Heart right ventricle (tissue), 16 donors: ENCODE results near the gene DGCR2. TPM values are rescaled to one million over a fixed set of nuclear protein-coding genes. Genes with fewer than 3 reads are reported as not detected.

Experiments
- ATAC-seq, 8 donors: fragments of 200-7000 bp; cut with Tn5 transposase; one replicate each; pipeline ENCODE4 v1.9.1; 2020; ENCODE audit warnings: mild to moderate bottlenecking in 8 of 8, moderate library complexity in 8 of 8, moderate number of reproducible peaks in 1 of 8
- DNase-seq, 2 donors: peaks; one replicate each; pipeline ENCODE4 v3.0.0-alpha.2; 2020
- H3K27ac ChIP-seq, 10 donors: fragments of 200-600 bp; sonication (generic) in 2 of 10; one replicate each; pipeline versions ENCODE4 v1.5.0 to v1.8.0; 2020 to 2022; ENCODE audit warnings: mild to moderate bottlenecking in 3 of 10
- H3K27me3 ChIP-seq, 7 donors: fragments of 200-600 bp; one replicate each; pipeline ENCODE4 v1.8.0; 2021 to 2022; ENCODE audit warnings: mild to moderate bottlenecking in 2 of 7
- H3K36me3 ChIP-seq, 9 donors: fragments of 200-600 bp; sonication (generic) in 1 of 9; one replicate each; pipeline versions ENCODE4 v1.5.0 to v1.8.0; 2020 to 2022; ENCODE audit warnings: mild to moderate bottlenecking in 2 of 9
- H3K4me1 ChIP-seq, 9 donors: fragments of 200-600 bp; sonication (generic) in 1 of 9; one replicate each; pipeline versions ENCODE4 v1.5.0 to v1.8.0; 2020 to 2022; ENCODE audit warnings: mild to moderate bottlenecking in 4 of 9
- H3K4me3 ChIP-seq, 10 donors: fragments of 200-600 bp; sonication (generic) in 2 of 10; one replicate each; pipeline versions ENCODE4 v1.5.0 to v1.8.0; 2020 to 2022; ENCODE audit warnings: mild to moderate bottlenecking in 7 of 10, moderate library complexity in 2 of 10
- H3K9me3 ChIP-seq, 11 donors: fragments of 200-600 bp in 10 of 11; sonication (generic) in 2 of 11; one replicate each; pipeline versions ENCODE4 v1.5.0 to v1.8.0; 2013 to 2022; ENCODE audit warnings: mild to moderate bottlenecking in 2 of 11, control low read depth in 1 of 11, moderate library complexity in 1 of 11
- CTCF ChIP-seq, 9 donors: fragments of 200-600 bp; sonication (generic) in 2 of 9; IDR thresholded peaks; one replicate each; pipeline versions ENCODE4 v1.5.0 to v1.8.0; 2021 to 2022; ENCODE audit warnings: antibody characterized with exemption in 9 of 9, mild to moderate bottlenecking in 5 of 9, moderate library complexity in 1 of 9
- WGBS, 2 donors: extraction: QIAGEN DNeasy Blood & Tissue Kit; methylation state at CpG; one replicate each; pipeline ENCODE4 v1.1.7; 2013; ENCODE audit warnings: inconsistent platforms in 1 of 2; 5-methylcytosine and 5-hydroxymethylcytosine counted together
- intact Hi-C, 10 donors: fragments of 100-400 bp; cut with DNase I; formaldehyde crosslinking; loops; one replicate each; pipeline versions ENCODE4 v1.11.1 to v1.14.2; 2022
- polyA plus RNA-seq, 2 donors: library from polyadenylated mRNA; stranded (reverse); fragments of 200-250 nt; gene quantifications; one replicate each; pipeline ENCODE4 v1.2.3, GENCODE V29; 2013
- total RNA-seq, 10 donors: library from RNA; stranded (reverse); fragmentation: NEBNext Ultra II Directional in 3 of 10; extraction: Animal tissue kit (Norgen Biotek cat#: 25700) in 3 of 10; gene quantifications; one replicate each; pipeline versions ENCODE4 v1.2.1 to v1.2.4, GENCODE V29; 2021 to 2023
- donor health status: Arrhythmogenic right ventricular cardiomyopathy.
- donor health status: ischemic (EF 13 %, LVEDD 7.1; RV severe dilation, severe dysfunction).
- donor health status: healthy with polysubstance abuse.
- donor health status: DM: no; HTN: yes; CAD: no.
- donor health status: DM: no; HTN: no; CAD: no.
- donor health status: ischemic (EF 25% LVEDD 6.9; RV normal size, moderate dysfunction).
- donor health status: ischemic (EF 25% LVEDD 5.7; RV mildly dilated, moderate dysfunction).
- donor health status: healthy.
- donor health status: DM: yes; HTN: yes; CAD: no.
- donor health status: Ischemic cardiomyopathy.
- donor health status: ischemic (EF 35%, LVEDD 5.7; RV mildly dilated, moderate dysfunction).
- donor health status: nonischemic (EF 11% LVEDD 7.7; RV severe dilation, severe dysfunction).
- donor health status: DM: yes; HTN: yes; CAD: no.
- donor health status: PGD.
- donor health status: ischemic (EF 29% LVEDD 5.4; RV normal size, mild dysfunction).
- donor health status: nonischemic (EF 23%, LVEDD 6.1; RV moderate dilation, normal function).

Gene DGCR2
- total and polyA plus RNA-seq, 12 donors: 17.0 to 58.0 (median 39.1) TPM

- no peak overlapping the region for H3K27ac ChIP-seq
- ATAC-seq (no peak), DNase-seq (no peak)
- no peaks in the 10 kb centered on the region for H3K9me3 ChIP-seq
- no peak for TF ChIP-seq CTCF (IDR thresholded peaks at IDR 0.05)
- peaks cover 0 to 48% (median 8%) of the 10 kb centered on the region in 7 donors for H3K27me3 ChIP-seq
- H3K36me3 ChIP-seq: no peaks in the 10 kb centered on the region
- no peak overlapping the region for H3K4me3 ChIP-seq
- 71 to 72% methylated on average over 2 of the region's 2 CpGs for WGBS, 2 donors
- intact Hi-C loops: no loop called here
- H3K4me1 ChIP-seq: no peaks in the 10 kb centered on the region
Observed at GRCh38 chr22:19011075-19011474, 111.1 kb downstream of the DGCR2 start.

- Histone ChIP-seq H3K4me1 (no peaks in the 10 kb centered on the region), H3K4me3 (no peak overlapping the region), H3K27me3 (peaks cover 0 to 57% (median 22%) of the 10 kb centered on the region in 7 donors), H3K27ac (no peak overlapping the region), H3K36me3 (no peaks in the 10 kb centered on the region), H3K9me3 (peaks cover 0 to 4% (median 0%) of the 10 kb centered on the region in 11 donors)
- DNase-seq (no peak), ATAC-seq (no peak)
- TF ChIP-seq CTCF (IDR thresholded peaks at IDR 0.05): no peak
- 85 to 89% methylated on average over 3 of the region's 3 CpGs for WGBS, 2 donors
- intact Hi-C loops: loop anchor here in 1 of 10 donors (10.0 kb wide), 1 partner anchor 189 kb away; no protein-coding TSS in a partner anchor
Observed at GRCh38 chr22:19005905-19006304, 116.3 kb downstream of the DGCR2 start.

GRCh38 chr22:19004471-19004870 lies 117.7 kb downstream of the DGCR2 start:
- ATAC-seq: no peak
- DNase-seq: no peak
- intact Hi-C loops: loop anchor here in 1 of 10 donors (10.0 kb wide), 1 partner anchor 190 kb away; no protein-coding TSS in a partner anchor
- Histone ChIP-seq H3K4me1 (no peaks in the 10 kb centered on the region), H3K4me3 (no peak overlapping the region), H3K9me3 (peaks cover 0 to 5% (median 0%) of the 10 kb centered on the region in 11 donors), H3K27me3 (peaks cover 0 to 49% (median 22%) of the 10 kb centered on the region in 7 donors), H3K36me3 (no peaks in the 10 kb centered on the region), H3K27ac (no peak overlapping the region)
- no peak for TF ChIP-seq CTCF (IDR thresholded peaks at IDR 0.05)
- WGBS, 2 donors: 69 to 93% methylated on average over 4 of the region's 4 CpGs

- no peak overlapping the region for H3K27ac ChIP-seq
- H3K36me3 ChIP-seq: no peaks in the 10 kb centered on the region
- intact Hi-C loops: loop anchor here in 1 of 10 donors (10.0 kb wide), 1 partner anchor 191 kb away; no protein-coding TSS in a partner anchor
- no peak for ATAC-seq
- H3K4me1 ChIP-seq: no peaks in the 10 kb centered on the region
- TF ChIP-seq CTCF (IDR thresholded peaks at IDR 0.05): no peak
- peaks cover 0 to 49% (median 22%) of the 10 kb centered on the region in 7 donors for H3K27me3 ChIP-seq
- no peak overlapping the region for H3K4me3 ChIP-seq
- DNase-seq: no peak
- peaks cover 0 to 9% (median 0%) of the 10 kb centered on the region in 11 donors for H3K9me3 ChIP-seq
Observed at GRCh38 chr22:19003508-19003907, 118.7 kb downstream of the DGCR2 start.
